SK-N-MC (cell line): ENCODE measurements around the gene FXR2.

Experiments used
- FOXP2 ChIP-seq: optimal IDR thresholded peaks from 2 replicates; pipeline ENCODE3; 2011; ENCODE audit warnings: mild to moderate bottlenecking, moderate library complexity; ENCODE audit not compliant: insufficient read depth; ENCODE audit errors: extremely low read length, control extremely low read depth
- POLR2AphosphoS5 ChIP-seq: IDR thresholded peaks from 2 replicates; pipeline ENCODE4 v1.6.1; 2012; ENCODE audit warnings: mild to moderate bottlenecking, low read depth, low read length, borderline replicate concordance

DNA sequence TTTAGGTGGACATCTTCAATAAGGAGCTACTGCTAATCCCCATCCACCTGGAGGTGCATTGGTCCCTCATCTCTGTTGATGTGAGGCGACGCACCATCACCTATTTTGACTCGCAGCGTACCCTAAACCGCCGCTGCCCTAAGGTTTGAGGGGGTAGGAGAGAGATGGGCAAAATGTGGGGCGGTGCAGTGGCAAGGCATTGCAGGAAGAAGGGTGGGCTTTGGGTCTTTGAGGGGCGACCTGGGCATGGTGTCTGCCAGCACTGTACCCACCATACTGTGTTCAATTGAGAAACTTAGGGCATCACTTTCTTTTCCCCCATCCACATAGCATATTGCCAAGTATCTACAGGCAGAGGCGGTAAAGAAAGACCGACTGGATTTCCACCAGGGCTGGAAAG is 44.3 kb downstream of the FXR2 start:
- no peak for TF ChIP-seq POLR2AphosphoS5
- no peak for TF ChIP-seq FOXP2
